BJ (cell line): ENCODE data around the gene STRN4. TPM values are rescaled to one million over a fixed set of nuclear protein-coding genes. Genes with fewer than 3 reads are reported as not detected.

Experiments used
- CTCF ChIA-PET: fragments of 350-600 bp; formaldehyde crosslinking; extraction: SDS; loops from one replicate; lab custom pipeline; 2021; ENCODE audit warnings: antibody characterized with exemption, inconsistent platforms; lab: Yijun Ruan, JAX
- POLR2A ChIA-PET: fragments of 300-600 bp; sonication (Branson Sonifier 250); formaldehyde crosslinking; extraction: SDS; loops from one replicate; lab custom pipeline; 2021; ENCODE audit warnings: antibody characterized with exemption; lab: Charles Lee
- DNase-seq: peaks from one replicate; pipeline ENCODE4 v3.0.0-alpha.2; 2011; ENCODE audit warnings: low read depth
- H3K27me3 ChIP-seq: 2 replicates; pipeline ENCODE4 v1.6.0; 2011; ENCODE audit warnings: low read length; ENCODE audit not compliant: control insufficient read depth, insufficient read depth
- H3K36me3 ChIP-seq: 2 replicates; pipeline ENCODE4 v1.5.1; 2011; ENCODE audit warnings: low read length; ENCODE audit not compliant: control insufficient read depth, insufficient read depth
- H3K4me3 ChIP-seq: 2 replicates; pipeline ENCODE4 v1.5.1; 2011; ENCODE audit warnings: low read depth, mild to moderate bottlenecking, control low read depth, low read length
- CTCF ChIP-seq: IDR thresholded peaks from 2 replicates; pipeline ENCODE4 v1.5.1; 2011; ENCODE audit warnings: low read depth, mild to moderate bottlenecking, control low read depth, inconsistent platforms, low read length, moderate library complexity; ENCODE audit not compliant: insufficient read depth
- polyA plus RNA-seq: library from polyadenylated mRNA; depleted of rRNA; stranded (reverse); fragments of >200 nt; gene quantifications from 2 replicates; pipeline ENCODE4 v1.2.3, GENCODE V29; 2011

Gene STRN4
- polyA plus RNA-seq, 1 experiment = 78.6 TPM

- Histone ChIP-seq H3K36me3 (peaks cover 11% of the 10 kb centered on the region), H3K27me3 (no peaks in the 10 kb centered on the region), H3K4me3 (no peak overlapping the region)
- DNase-seq = no peak
- POLR2A ChIA-PET = no interaction called here
- peak; percentile 57 for TF ChIP-seq CTCF
- CTCF ChIA-PET = interaction anchor here (0.6 to 2.0 kb wide), 11 partner anchors 9 to 129 kb away, joined by 3 to 10 read pairs (median 4); no protein-coding TSS in a partner anchor
Observed at GRCh38 chr19:46753420-46754155, 7.3 kb upstream of the STRN4 start.

- Histone ChIP-seq H3K27me3 (no peaks in the 10 kb centered on the region), H3K36me3 (peaks cover 3% of the 10 kb centered on the region; the same call in 1 of the 2 replicates), H3K4me3 (no peak overlapping the region)
- ChIA-PET CTCF (interaction anchor here (0.7 to 3.0 kb wide), 7 partner anchors 9 to 219 kb away, joined by 3 to 23 read pairs (median 6); no protein-coding TSS in a partner anchor), POLR2A (no interaction called here)
- no peak for DNase-seq
- peak; percentile 78 for TF ChIP-seq CTCF
Observed at GRCh38 chr19:46748325-46749109, 2.3 kb upstream of the STRN4 start.

- DNase-seq = no peak
- peaks cover 7% of the 10 kb centered on the region for H3K36me3 ChIP-seq
- ChIA-PET POLR2A (interaction anchor here (0.6 kb wide), 1 partner anchor 84 kb away, joined by 9 read pairs; the partner anchor contains the start of gene DACT3), CTCF (interaction anchor here (0.7 to 9.6 kb wide), 6 partner anchors 8 to 95 kb away, joined by 3 to 77 read pairs (median 4); no protein-coding TSS in a partner anchor)
- peak within 1 kb of the TSS; percentile 99 for H3K4me3 ChIP-seq
- TF ChIP-seq CTCF = no peak
- no peaks in the 10 kb centered on the region for H3K27me3 ChIP-seq
Observed at GRCh38 chr19:46745521-46746280, 549 bp downstream of the STRN4 start, which contains the start of gene FKRP. Gene FKRP, plus strand, starts transcription at chr19:46746057. Its CDS starts 9,394 bp downstream, at chr19:46755451.

GRCh38 chr19:46745030-46745429 lies 1.2 kb downstream of the STRN4 start:
- CTCF ChIA-PET = interaction anchor here (0.7 to 9.6 kb wide), 6 partner anchors 9 to 96 kb away, joined by 3 to 77 read pairs (median 4); no protein-coding TSS in a partner anchor
- Histone ChIP-seq H3K4me3 (peak overlapping the region; percentile 99), H3K36me3 (peaks cover 7% of the 10 kb centered on the region), H3K27me3 (no peaks in the 10 kb centered on the region)
- TF ChIP-seq CTCF = no peak
- DNase-seq = no peak
- POLR2A ChIA-PET = interaction anchor here (0.6 kb wide), 1 partner anchor 84 kb away, joined by 9 read pairs; the partner anchor contains the start of gene DACT3
